HCT116 (cell line): ENCODE results near the gene AOPEP.

Experiments
- CEBPB ChIP-seq: IDR thresholded peaks from 2 replicates; pipeline ENCODE4 v1.6.1; 2012; ENCODE audit warnings: low read depth
- EZH2 ChIP-seq: fragments of 200-600 bp; sonication (generic); IDR thresholded peaks from 2 replicates; pipeline ENCODE4 v1.6.1; 2017; ENCODE audit warnings: antibody characterized with exemption, mixed run types
- JUND ChIP-seq: IDR thresholded peaks from 2 replicates; pipeline ENCODE4 v1.6.1; 2012
- POLR2A ChIP-seq: IDR thresholded peaks from 2 replicates; pipeline ENCODE4 v1.7.0; 2011; ENCODE audit warnings: borderline replicate concordance; ENCODE audit not compliant: insufficient read depth, insufficient read length; ENCODE audit errors: extremely low read depth
- POLR2AphosphoS5 ChIP-seq: IDR thresholded peaks from 2 replicates; pipeline ENCODE4 v1.6.1; 2011; ENCODE audit warnings: mild to moderate bottlenecking, low read depth, low read length, moderate library complexity
- SIN3A ChIP-seq: IDR thresholded peaks from 2 replicates; pipeline ENCODE4 v1.6.1; 2012; ENCODE audit warnings: low read depth
- SP1 ChIP-seq: IDR thresholded peaks from 2 replicates; pipeline ENCODE4 v1.6.1; 2012; ENCODE audit warnings: low read depth
- YY1 ChIP-seq: IDR thresholded peaks from 2 replicates; pipeline ENCODE4 v1.6.1; 2011; ENCODE audit warnings: low read length, low read depth, moderate library complexity, mild to moderate bottlenecking; ENCODE audit not compliant: insufficient replicate concordance; ENCODE audit errors: extremely low read depth
- ZFX ChIP-seq: fragments of 450-650 bp; IDR thresholded peaks from 2 replicates; pipeline ENCODE4 v1.6.1; 2017
- TF ChIP-seq, protein P1 (sequence below), 3 experiments: fragments of 200-600 bp in 1 of 3; sonication (generic) in 1 of 3; IDR thresholded peaks in 2 of 3; conservative IDR thresholded peaks in 1 of 3; 2 replicates each; pipeline ENCODE4 v1.5.1; 2012 to 2017; ENCODE audit warnings: low read depth in 2 of 3, low read length in 2 of 3, antibody characterized with exemption in 1 of 3, borderline replicate concordance in 1 of 3, control low read depth in 1 of 3, mild to moderate bottlenecking in 1 of 3, mixed read lengths in 1 of 3, mixed run types in 1 of 3, moderate library complexity in 1 of 3; ENCODE audit not compliant: insufficient read depth in 1 of 3

- TF ChIP-seq, protein P1, sequence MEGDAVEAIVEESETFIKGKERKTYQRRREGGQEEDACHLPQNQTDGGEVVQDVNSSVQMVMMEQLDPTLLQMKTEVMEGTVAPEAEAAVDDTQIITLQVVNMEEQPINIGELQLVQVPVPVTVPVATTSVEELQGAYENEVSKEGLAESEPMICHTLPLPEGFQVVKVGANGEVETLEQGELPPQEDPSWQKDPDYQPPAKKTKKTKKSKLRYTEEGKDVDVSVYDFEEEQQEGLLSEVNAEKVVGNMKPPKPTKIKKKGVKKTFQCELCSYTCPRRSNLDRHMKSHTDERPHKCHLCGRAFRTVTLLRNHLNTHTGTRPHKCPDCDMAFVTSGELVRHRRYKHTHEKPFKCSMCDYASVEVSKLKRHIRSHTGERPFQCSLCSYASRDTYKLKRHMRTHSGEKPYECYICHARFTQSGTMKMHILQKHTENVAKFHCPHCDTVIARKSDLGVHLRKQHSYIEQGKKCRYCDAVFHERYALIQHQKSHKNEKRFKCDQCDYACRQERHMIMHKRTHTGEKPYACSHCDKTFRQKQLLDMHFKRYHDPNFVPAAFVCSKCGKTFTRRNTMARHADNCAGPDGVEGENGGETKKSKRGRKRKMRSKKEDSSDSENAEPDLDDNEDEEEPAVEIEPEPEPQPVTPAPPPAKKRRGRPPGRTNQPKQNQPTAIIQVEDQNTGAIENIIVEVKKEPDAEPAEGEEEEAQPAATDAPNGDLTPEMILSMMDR (IDR thresholded peaks at IDR 0.05 in 2 of 3, conservative IDR thresholded peaks at IDR 0.05 in 1 of 3; ENCODE audit: borderline replicate concordance in 1 of 3, insufficient read depth in 1 of 3, low read depth in 2 of 3, low read length in 2 of 3) = no peak
- TF ChIP-seq POLR2AphosphoS5 (no peak), YY1 (no peak), EZH2 (no peak), CEBPB (no peak), ZFX (no peak), JUND (no peak), SIN3A (no peak), POLR2A (no peak), SP1 (no peak)
Measured at GRCh38 chr9:94896512-94896911, 170.0 kb downstream of the AOPEP start.
